Left lung (tissue), 10 donors: ENCODE measurements around the gene PSMG2. TPM values are rescaled to one million over a fixed set of nuclear protein-coding genes. Genes with fewer than 3 reads are reported as not detected.

Experiments used
- ATAC-seq: fragments of 200-7000 bp; cut with Tn5 transposase; one replicate; pipeline ENCODE4 v1.9.1; 2020; ENCODE audit warnings: moderate library complexity
- DNase-seq, 4 donors: peaks; one replicate each; pipeline ENCODE4 v3.0.0-alpha.2; 2013 to 2020
- H3K27ac ChIP-seq, 2 donors: fragments of 200-600 bp; sonication (generic) in 1 of 2; one replicate each; pipeline versions ENCODE4 v1.5.0 to v1.8.0; 2020 to 2021
- H3K27me3 ChIP-seq, 2 donors: fragments of 200-600 bp; sonication (generic) in 1 of 2; one replicate each; pipeline versions ENCODE4 v1.5.0 to v1.8.0; 2020 to 2021
- H3K36me3 ChIP-seq, 2 donors: fragments of 200-600 bp; sonication (generic) in 1 of 2; one replicate each; pipeline versions ENCODE4 v1.5.0 to v1.8.0; 2020 to 2021
- H3K4me1 ChIP-seq, 2 donors: fragments of 200-600 bp; one replicate each; pipeline ENCODE4 v1.8.0; 2021
- H3K4me3 ChIP-seq, 2 donors: fragments of 200-600 bp; sonication (generic) in 1 of 2; one replicate each; pipeline versions ENCODE4 v1.5.0 to v1.8.0; 2020 to 2021; ENCODE audit warnings: mild to moderate bottlenecking in 1 of 2
- H3K9me3 ChIP-seq, 2 donors: fragments of 200-600 bp; sonication (generic) in 1 of 2; one replicate each; pipeline versions ENCODE4 v1.5.0 to v1.8.0; 2020 to 2021
- CTCF ChIP-seq, 2 donors: fragments of 200-600 bp; sonication (generic) in 1 of 2; IDR thresholded peaks; one replicate each; pipeline versions ENCODE4 v1.5.0 to v1.8.0; 2021; ENCODE audit warnings: antibody characterized with exemption in 2 of 2
- intact Hi-C, 2 donors: fragments of 100-400 bp; cut with DNase I; formaldehyde crosslinking; loops; one replicate each; pipeline versions ENCODE4 v1.11.2 to v1.14.2; 2022
- polyA plus RNA-seq, 6 donors: library from polyadenylated mRNA; unstranded; fragments of 120-200 nt; gene quantifications; one replicate each; pipeline ENCODE4 v1.2.1, GENCODE V29; 2013; ENCODE audit not compliant: insufficient read length in 6 of 6
- total RNA-seq, 2 donors: library from RNA; stranded (reverse); fragmentation: NEBNext Ultra II Directional; extraction: Animal tissue kit (Norgen Biotek cat#: 25700); gene quantifications; one replicate each; pipeline ENCODE4 v1.2.1, GENCODE V29; 2021
- donor health status: DM: no; HTN: yes; CAD: no.
- donor health status: DM: no; HTN: no; CAD: no.

Gene PSMG2
- total and polyA plus RNA-seq, 8 donors, result 63.0 to 78.2 (median 71.4) TPM

GRCh38 chr18:12668041-12668440 is 34.8 kb upstream of the PSMG2 start:
- H3K27ac ChIP-seq, result no peak overlapping the region
- no peak for DNase-seq
- H3K9me3 ChIP-seq, result no peaks in the 10 kb centered on the region
- TF ChIP-seq CTCF (IDR thresholded peaks at IDR 0.05), result no peak
- peaks cover 0 to 17% of the 10 kb centered on the region in 2 donors for H3K36me3 ChIP-seq
- no peak overlapping the region for H3K4me3 ChIP-seq
- intact Hi-C loops, result loop anchor here in 1 of 2 donors (10.0 kb wide), 1 partner anchor 283 kb away; no protein-coding TSS in a partner anchor
- no peaks in the 10 kb centered on the region for H3K27me3 ChIP-seq
- no peaks in the 10 kb centered on the region for H3K4me1 ChIP-seq
- no peak for ATAC-seq

GRCh38 chr18:12679183-12679786 is 23.6 kb upstream of the PSMG2 start:
- peak in 2 of 4 donors; percentile 30 to 64 for DNase-seq
- Histone ChIP-seq H3K27me3 (no peaks in the 10 kb centered on the region), H3K4me1 (peaks cover 9 to 14% of the 10 kb centered on the region in 2 donors), H3K4me3 (peak overlapping the region in 1 of 2 donors; percentile 13), H3K9me3 (no peaks in the 10 kb centered on the region), H3K27ac (peak overlapping the region; percentile 73 to 81), H3K36me3 (peaks cover 0 to 37% of the 10 kb centered on the region in 2 donors)
- TF ChIP-seq CTCF (IDR thresholded peaks at IDR 0.05), result no peak
- intact Hi-C loops, result no loop called here
- ATAC-seq, result peak; percentile 99

GRCh38 chr18:12686100-12686499 is 16.7 kb upstream of the PSMG2 start:
- Histone ChIP-seq H3K27ac (no peak overlapping the region), H3K36me3 (peaks cover 0 to 22% of the 10 kb centered on the region in 2 donors), H3K9me3 (no peaks in the 10 kb centered on the region), H3K4me3 (no peak overlapping the region), H3K27me3 (no peaks in the 10 kb centered on the region), H3K4me1 (no peaks in the 10 kb centered on the region)
- DNase-seq, result no peak
- intact Hi-C loops, result no loop called here
- no peak for ATAC-seq
- no peak for TF ChIP-seq CTCF (IDR thresholded peaks at IDR 0.05)

- H3K27ac ChIP-seq, result no peak overlapping the region
- no peak for ATAC-seq
- no peak for DNase-seq
- H3K9me3 ChIP-seq, result no peaks in the 10 kb centered on the region
- H3K4me3 ChIP-seq, result no peak overlapping the region
- H3K4me1 ChIP-seq, result no peaks in the 10 kb centered on the region
- intact Hi-C loops, result no loop called here
- no peak for TF ChIP-seq CTCF (IDR thresholded peaks at IDR 0.05)
- no peaks in the 10 kb centered on the region for H3K27me3 ChIP-seq
- peaks cover 0 to 21% of the 10 kb centered on the region in 2 donors for H3K36me3 ChIP-seq
Observed at GRCh38 chr18:12689256-12689850, 13.5 kb upstream of the PSMG2 start.

GRCh38 chr18:12692206-12692605 is 10.6 kb upstream of the PSMG2 start:
- no peak for TF ChIP-seq CTCF (IDR thresholded peaks at IDR 0.05)
- no peak overlapping the region for H3K4me3 ChIP-seq
- intact Hi-C loops, result no loop called here
- H3K27ac ChIP-seq, result no peak overlapping the region
- DNase-seq, result no peak
- H3K4me1 ChIP-seq, result no peaks in the 10 kb centered on the region
- H3K9me3 ChIP-seq, result no peaks in the 10 kb centered on the region
- H3K27me3 ChIP-seq, result no peaks in the 10 kb centered on the region
- ATAC-seq, result no peak
- peaks cover 0 to 16% of the 10 kb centered on the region in 2 donors for H3K36me3 ChIP-seq
